ENCODE results near the gene KISS1R. TPM values are rescaled to one million over a fixed set of nuclear protein-coding genes. Genes with fewer than 3 reads are reported as not detected.

Gene KISS1R
- total and polyA plus RNA-seq, 4 donors = not detected

DNA sequence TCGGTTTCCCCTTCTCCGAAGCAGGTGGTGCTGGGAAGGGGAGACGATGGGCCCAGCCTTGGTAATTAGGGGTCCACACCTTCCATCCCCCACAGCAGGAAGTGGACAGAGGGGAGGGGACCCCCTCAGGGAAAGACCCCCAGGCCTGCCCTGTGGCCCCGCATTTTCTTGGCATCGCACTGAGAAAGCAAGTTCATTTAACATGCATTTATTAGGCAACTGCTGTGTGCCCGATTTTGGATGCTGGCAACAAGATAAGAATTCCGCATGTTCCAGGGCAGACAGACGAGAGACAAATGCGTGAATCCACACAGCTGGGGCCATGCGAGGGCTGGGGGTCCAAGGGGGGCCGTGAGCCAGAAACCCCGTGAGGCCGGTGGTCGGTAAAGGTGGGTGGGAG is 37.1 kb downstream of the KISS1R start:
- peaks cover 3 to 7% (median 4%) of the 10 kb centered on the region in 4 donors for H3K4me1 ChIP-seq (ENCODE audit: control insufficient read depth in 4 of 4, insufficient read depth in 4 of 4, low read length in 3 of 4)
- H3K9me3 ChIP-seq (ENCODE audit: control insufficient read depth in 4 of 4, low read length in 3 of 4) = no peaks in the 10 kb centered on the region
- no peak overlapping the region for H3K9ac ChIP-seq (ENCODE audit: low read depth in 1 of 2, low read length in 2 of 2)
- H3K27me3 ChIP-seq (ENCODE audit: control insufficient read depth in 4 of 4, insufficient read depth in 4 of 4, low read length in 3 of 4) = no peaks in the 10 kb centered on the region
- TF ChIP-seq FOXA2 (IDR thresholded peaks at IDR 0.05) (no peak), HNF4G (IDR thresholded peaks at IDR 0.05) (no peak), JUND (IDR thresholded peaks at IDR 0.05) (no peak), YY1 (IDR thresholded peaks at IDR 0.05) (no peak), MAX (IDR thresholded peaks at IDR 0.05) (no peak), RXRA (IDR thresholded peaks at IDR 0.05) (no peak), SP1 (IDR thresholded peaks at IDR 0.05) (no peak), NR2F2 (IDR thresholded peaks at IDR 0.05) (no peak), CTCF (IDR thresholded peaks at IDR 0.05; ENCODE audit: low read depth, low read length, missing input control) (no peak)
- TF ChIP-seq, protein P1, sequence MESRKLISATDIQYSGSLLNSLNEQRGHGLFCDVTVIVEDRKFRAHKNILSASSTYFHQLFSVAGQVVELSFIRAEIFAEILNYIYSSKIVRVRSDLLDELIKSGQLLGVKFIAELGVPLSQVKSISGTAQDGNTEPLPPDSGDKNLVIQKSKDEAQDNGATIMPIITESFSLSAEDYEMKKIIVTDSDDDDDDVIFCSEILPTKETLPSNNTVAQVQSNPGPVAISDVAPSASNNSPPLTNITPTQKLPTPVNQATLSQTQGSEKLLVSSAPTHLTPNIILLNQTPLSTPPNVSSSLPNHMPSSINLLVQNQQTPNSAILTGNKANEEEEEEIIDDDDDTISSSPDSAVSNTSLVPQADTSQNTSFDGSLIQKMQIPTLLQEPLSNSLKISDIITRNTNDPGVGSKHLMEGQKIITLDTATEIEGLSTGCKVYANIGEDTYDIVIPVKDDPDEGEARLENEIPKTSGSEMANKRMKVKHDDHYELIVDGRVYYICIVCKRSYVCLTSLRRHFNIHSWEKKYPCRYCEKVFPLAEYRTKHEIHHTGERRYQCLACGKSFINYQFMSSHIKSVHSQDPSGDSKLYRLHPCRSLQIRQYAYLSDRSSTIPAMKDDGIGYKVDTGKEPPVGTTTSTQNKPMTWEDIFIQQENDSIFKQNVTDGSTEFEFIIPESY (IDR thresholded peaks at IDR 0.05) = no peak
- no peak overlapping the region for H3K4me3 ChIP-seq (ENCODE audit: low read depth in 1 of 3, low read length in 3 of 3)
- no peak overlapping the region for H3K27ac ChIP-seq (ENCODE audit: low read depth in 1 of 2, low read length in 2 of 2)
- 81% methylated on average over 14 of the region's 14 CpGs for WGBS
- no peaks in the 10 kb centered on the region for H3K36me3 ChIP-seq (ENCODE audit: control insufficient read depth in 4 of 4, insufficient read depth in 3 of 4, low read depth in 1 of 4, low read length in 3 of 4)
- DNase-seq (ENCODE audit: low spot score) = no peak

DNA sequence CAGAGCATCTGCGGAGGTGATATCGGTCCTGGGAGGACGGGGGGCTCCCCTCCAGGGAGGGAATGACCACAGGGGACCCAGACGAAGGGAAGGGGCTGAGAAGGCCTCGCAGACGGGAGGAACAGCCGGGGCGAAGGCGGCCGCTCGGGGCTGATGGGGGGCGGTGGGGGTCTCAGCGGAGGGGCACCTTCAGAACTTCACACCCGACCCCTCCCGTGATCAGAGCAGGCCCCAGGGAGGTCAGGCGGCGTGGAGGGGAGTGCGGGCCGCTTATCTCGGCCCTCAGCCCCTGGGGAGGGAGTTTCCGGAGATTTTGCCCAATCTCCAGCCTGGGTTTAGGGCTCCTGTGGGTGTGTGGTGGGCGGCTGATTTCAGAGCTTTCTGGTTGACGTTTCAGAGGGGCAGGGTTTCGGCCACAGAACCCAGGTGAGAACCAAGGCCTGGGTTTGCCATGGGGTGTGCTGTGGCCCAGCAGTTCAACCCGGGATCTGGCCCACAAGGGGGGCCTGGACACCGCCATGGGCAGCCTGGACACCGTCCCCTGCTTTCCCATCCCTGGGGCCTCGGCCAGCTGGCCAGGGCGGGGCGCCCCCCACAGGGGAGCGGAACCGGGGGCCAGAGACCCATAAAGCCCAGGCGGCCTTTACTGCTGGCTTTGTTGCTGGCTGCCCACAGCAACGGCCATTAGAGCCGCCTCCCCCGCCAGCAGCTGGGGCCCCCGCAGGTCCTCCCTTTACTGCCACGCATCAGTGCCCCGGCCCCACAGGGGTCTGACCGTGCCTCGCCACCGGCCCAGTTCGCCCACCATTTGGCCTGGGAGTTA is 37.8 kb downstream of the KISS1R start:
- DNase-seq (ENCODE audit: low spot score) = no peak
- no peaks in the 10 kb centered on the region for H3K27me3 ChIP-seq (ENCODE audit: control insufficient read depth in 4 of 4, insufficient read depth in 4 of 4, low read length in 3 of 4)
- TF ChIP-seq GABPA (IDR thresholded peaks at IDR 0.05 in 1 of 2, conservative IDR thresholded peaks at IDR 0.05 in 1 of 2) (no peak), HNF4A (conservative IDR thresholded peaks at IDR 0.05) (no peak), RXRA (IDR thresholded peaks at IDR 0.05) (no peak), NR2F2 (IDR thresholded peaks at IDR 0.05) (no peak), EGR1 (IDR thresholded peaks at IDR 0.05; ENCODE audit: low read depth in 2 of 2) (no peak), HNF4G (IDR thresholded peaks at IDR 0.05) (no peak), SP1 (IDR thresholded peaks at IDR 0.05) (no peak), FOXA1 (IDR thresholded peaks at IDR 0.05) (no peak), MAX (IDR thresholded peaks at IDR 0.05) (no peak), JUND (IDR thresholded peaks at IDR 0.05) (no peak), ATF3 (IDR thresholded peaks at IDR 0.05) (no peak), RAD21 (IDR thresholded peaks at IDR 0.05) (no peak), CTCF (IDR thresholded peaks at IDR 0.05; ENCODE audit: low read depth, low read length, missing input control) (no peak), YY1 (IDR thresholded peaks at IDR 0.05) (no peak)
- TF ChIP-seq, protein P2, sequence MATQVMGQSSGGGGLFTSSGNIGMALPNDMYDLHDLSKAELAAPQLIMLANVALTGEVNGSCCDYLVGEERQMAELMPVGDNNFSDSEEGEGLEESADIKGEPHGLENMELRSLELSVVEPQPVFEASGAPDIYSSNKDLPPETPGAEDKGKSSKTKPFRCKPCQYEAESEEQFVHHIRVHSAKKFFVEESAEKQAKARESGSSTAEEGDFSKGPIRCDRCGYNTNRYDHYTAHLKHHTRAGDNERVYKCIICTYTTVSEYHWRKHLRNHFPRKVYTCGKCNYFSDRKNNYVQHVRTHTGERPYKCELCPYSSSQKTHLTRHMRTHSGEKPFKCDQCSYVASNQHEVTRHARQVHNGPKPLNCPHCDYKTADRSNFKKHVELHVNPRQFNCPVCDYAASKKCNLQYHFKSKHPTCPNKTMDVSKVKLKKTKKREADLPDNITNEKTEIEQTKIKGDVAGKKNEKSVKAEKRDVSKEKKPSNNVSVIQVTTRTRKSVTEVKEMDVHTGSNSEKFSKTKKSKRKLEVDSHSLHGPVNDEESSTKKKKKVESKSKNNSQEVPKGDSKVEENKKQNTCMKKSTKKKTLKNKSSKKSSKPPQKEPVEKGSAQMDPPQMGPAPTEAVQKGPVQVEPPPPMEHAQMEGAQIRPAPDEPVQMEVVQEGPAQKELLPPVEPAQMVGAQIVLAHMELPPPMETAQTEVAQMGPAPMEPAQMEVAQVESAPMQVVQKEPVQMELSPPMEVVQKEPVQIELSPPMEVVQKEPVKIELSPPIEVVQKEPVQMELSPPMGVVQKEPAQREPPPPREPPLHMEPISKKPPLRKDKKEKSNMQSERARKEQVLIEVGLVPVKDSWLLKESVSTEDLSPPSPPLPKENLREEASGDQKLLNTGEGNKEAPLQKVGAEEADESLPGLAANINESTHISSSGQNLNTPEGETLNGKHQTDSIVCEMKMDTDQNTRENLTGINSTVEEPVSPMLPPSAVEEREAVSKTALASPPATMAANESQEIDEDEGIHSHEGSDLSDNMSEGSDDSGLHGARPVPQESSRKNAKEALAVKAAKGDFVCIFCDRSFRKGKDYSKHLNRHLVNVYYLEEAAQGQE (IDR thresholded peaks at IDR 0.05) = no peak
- TF ChIP-seq, protein P1 (IDR thresholded peaks at IDR 0.05) = no peak
- H3K4me1 ChIP-seq (ENCODE audit: control insufficient read depth in 4 of 4, insufficient read depth in 4 of 4, low read length in 3 of 4) = peaks cover 3 to 7% (median 4%) of the 10 kb centered on the region in 4 donors
- H3K9ac ChIP-seq (ENCODE audit: low read depth in 1 of 2, low read length in 2 of 2) = no peak overlapping the region
- no peaks in the 10 kb centered on the region for H3K9me3 ChIP-seq (ENCODE audit: control insufficient read depth in 4 of 4, low read length in 3 of 4)
- H3K36me3 ChIP-seq (ENCODE audit: control insufficient read depth in 4 of 4, insufficient read depth in 3 of 4, low read depth in 1 of 4, low read length in 3 of 4) = peaks cover 0 to 1% (median 0%) of the 10 kb centered on the region in 4 donors
- no peak overlapping the region for H3K27ac ChIP-seq (ENCODE audit: low read depth in 1 of 2, low read length in 2 of 2)
- H3K4me3 ChIP-seq (ENCODE audit: low read depth in 1 of 3, low read length in 3 of 3) = no peak overlapping the region
- 90% methylated on average over 43 of the region's 43 CpGs for WGBS

Data from liver (tissue), 9 donors.